HCT116 (cell line): ENCODE data around the gene SGMS1. TPM values are rescaled to one million over a fixed set of nuclear protein-coding genes. Genes with fewer than 3 reads are reported as not detected.

Source experiments
- ATAC-seq: fragments of 200-7000 bp; cut with Tn5 transposase; 2 replicates; pipeline ENCODE4 v1.9.1; 2020; ENCODE audit warnings: mild to moderate bottlenecking, moderate library complexity
- BruUV-seq: library from RNA; stranded (reverse); fragments of 400-500 nt; replicated peaks from 2 replicates; lab custom pipeline; 2021; lab: Mats Ljungman, UMichigan
- CTCF ChIA-PET: fragments of 300-600 bp; sonication (Branson Sonifier 250); formaldehyde crosslinking; loops from one replicate; lab custom pipeline; 2021; ENCODE audit warnings: antibody characterized with exemption; lab: Charles Lee
- POLR2A ChIA-PET: fragments of 300-600, 350-600 bp; sonication (Branson Sonifier 250); formaldehyde crosslinking; loops from one replicate; lab custom pipeline; 2021; ENCODE audit warnings: antibody characterized with exemption; lab: Charles Lee
- RAD21 ChIA-PET, 2 experiments: fragments of 300-600 bp; sonication (Branson Sonifier 250); formaldehyde crosslinking; loops; one replicate each; lab custom pipeline; 2023; ENCODE audit warnings: low total read pairs in 2 of 2; ENCODE audit not compliant: uncharacterized antibody in 2 of 2, unreplicated experiment in 2 of 2, low non-redundant PET in 1 of 2; lab: Charles Lee
- DNase-seq: peaks from one replicate; pipeline ENCODE4 v3.0.0-alpha.2; 2010; ENCODE audit warnings: low read depth, low spot score
- H2AFZ ChIP-seq: fragments of 200-600 bp; shearing (Covaris generic), sonication (generic); 2 replicates; pipeline ENCODE4 v1.6.1; 2017; ENCODE audit warnings: low read depth, mixed run types, mixed read lengths, antibody characterized with exemption, low read length; ENCODE audit not compliant: poor library complexity, severe bottlenecking
- H3K27ac ChIP-seq: 2 replicates; pipeline ENCODE4 v1.5.1; 2012; ENCODE audit warnings: low read depth, low read length
- H3K27me3 ChIP-seq: fragments of 200-600 bp; sonication (generic); 2 replicates; pipeline ENCODE4 v1.6.1; 2016; ENCODE audit warnings: mixed run types, low read length, mixed read lengths; ENCODE audit not compliant: insufficient read depth
- H3K36me3 ChIP-seq, 2 experiments: fragments of 200-500 bp in 1 of 2; fragments of 200-600 bp in 1 of 2; sonication (Bioruptor generic) in 1 of 2; sonication (generic) in 1 of 2; 2 replicates each; pipeline versions ENCODE4 v1.5.1 to v1.6.1; 2014 to 2016; ENCODE audit warnings: low read length in 2 of 2, inconsistent platforms in 1 of 2, mixed read lengths in 1 of 2, mixed run types in 1 of 2; ENCODE audit not compliant: insufficient read depth in 2 of 2, control insufficient read depth in 1 of 2
- H3K4me1 ChIP-seq, 2 experiments: fragments of 200-600 bp in 1 of 2; sonication (generic) in 1 of 2; 2 replicates each; pipeline versions ENCODE4 v1.5.1 to v1.6.1; 2012 to 2017; ENCODE audit warnings: low read length in 2 of 2, inconsistent platforms in 1 of 2, mild to moderate bottlenecking in 1 of 2, mixed read lengths in 1 of 2, mixed run types in 1 of 2, moderate library complexity in 1 of 2; ENCODE audit not compliant: insufficient read depth in 2 of 2, control insufficient read depth in 1 of 2
- H3K4me2 ChIP-seq: fragments of 200-600 bp; sonication (generic); 2 replicates; pipeline ENCODE4 v1.6.1; 2017; ENCODE audit warnings: mixed run types, low read length, mixed read lengths
- H3K4me3 ChIP-seq, 2 experiments: fragments of 200-600 bp in 1 of 2; sonication (generic) in 1 of 2; replicated peaks in 1 of 2; 2 replicates each; pipeline ENCODE4 v1.5.1; 2011 to 2016; ENCODE audit warnings: low read length in 2 of 2, control low read depth in 1 of 2, low read depth in 1 of 2, mild to moderate bottlenecking in 1 of 2, mixed read lengths in 1 of 2, mixed run types in 1 of 2
- H3K79me2 ChIP-seq: fragments of 200-600 bp; sonication (generic); 2 replicates; pipeline ENCODE4 v1.6.1; 2017; ENCODE audit warnings: mild to moderate bottlenecking, mixed run types, low read length, moderate library complexity, mixed read lengths; ENCODE audit not compliant: insufficient read depth
- H3K9ac ChIP-seq: fragments of 200-600 bp; sonication (generic); 2 replicates; pipeline ENCODE4 v1.6.1; 2016; ENCODE audit warnings: low read length, mixed read lengths
- H3K9me2 ChIP-seq: fragments of 200-600 bp; sonication (generic), shearing (Covaris generic); 2 replicates; pipeline ENCODE4 v1.6.1; 2017; ENCODE audit warnings: mixed run types, mild to moderate bottlenecking, moderate library complexity; ENCODE audit not compliant: insufficient read depth
- H3K9me3 ChIP-seq, 2 experiments: fragments of 200-500 bp in 1 of 2; fragments of 200-600 bp in 1 of 2; sonication (Bioruptor generic) in 1 of 2; sonication (generic) in 1 of 2; 2 replicates each; pipeline ENCODE4 v1.6.1; 2014 to 2017; ENCODE audit warnings: low read length in 2 of 2, mixed read lengths in 2 of 2, inconsistent platforms in 1 of 2, low read depth in 1 of 2, mild to moderate bottlenecking in 1 of 2, mixed run types in 1 of 2, moderate library complexity in 1 of 2; ENCODE audit not compliant: control insufficient read depth in 1 of 2, insufficient read depth in 1 of 2
- H4K20me1 ChIP-seq: fragments of 200-600 bp; sonication (generic), shearing (Covaris generic); 2 replicates; pipeline ENCODE4 v1.6.1; 2017; ENCODE audit warnings: mixed run types, mild to moderate bottlenecking, moderate library complexity; ENCODE audit not compliant: insufficient read depth
- ATF3 ChIP-seq: IDR thresholded peaks from 2 replicates; pipeline ENCODE4 v1.6.1; 2012
- CBX3 ChIP-seq: IDR thresholded peaks from 2 replicates; pipeline ENCODE4 v1.6.1; 2012; ENCODE audit warnings: low read depth
- CEBPB ChIP-seq: IDR thresholded peaks from 2 replicates; pipeline ENCODE4 v1.6.1; 2012; ENCODE audit warnings: low read depth
- CTCF ChIP-seq, 3 experiments: fragments of 200-600 bp in 1 of 3; sonication (generic) in 1 of 3; IDR thresholded peaks in 2 of 3; conservative IDR thresholded peaks in 1 of 3; 2 replicates each; pipeline ENCODE4 v1.5.1; 2012 to 2017; ENCODE audit warnings: low read depth in 2 of 3, low read length in 2 of 3, antibody characterized with exemption in 1 of 3, borderline replicate concordance in 1 of 3, control low read depth in 1 of 3, mild to moderate bottlenecking in 1 of 3, mixed read lengths in 1 of 3, mixed run types in 1 of 3, moderate library complexity in 1 of 3; ENCODE audit not compliant: insufficient read depth in 1 of 3
- EGR1 ChIP-seq: IDR thresholded peaks from 2 replicates; pipeline ENCODE4 v1.6.1; 2012; ENCODE audit warnings: low read depth
- ELF1 ChIP-seq: IDR thresholded peaks from 2 replicates; pipeline ENCODE4 v1.6.1; 2012; ENCODE audit warnings: low read depth, borderline replicate concordance
- EZH2 ChIP-seq: fragments of 200-600 bp; sonication (generic); IDR thresholded peaks from 2 replicates; pipeline ENCODE4 v1.6.1; 2017; ENCODE audit warnings: antibody characterized with exemption, mixed run types
- EZH2phosphoT487 ChIP-seq: fragments of 200-600 bp; IDR thresholded peaks from 2 replicates; pipeline ENCODE4 v1.6.1; 2018; ENCODE audit warnings: antibody characterized with exemption, borderline replicate concordance
- FOSL1 ChIP-seq: IDR thresholded peaks from 2 replicates; pipeline ENCODE4 v1.6.1; 2012; ENCODE audit warnings: low read depth
- JUND ChIP-seq: IDR thresholded peaks from 2 replicates; pipeline ENCODE4 v1.6.1; 2012
- MAX ChIP-seq: IDR thresholded peaks from 2 replicates; pipeline ENCODE4 v1.6.1; 2012
- POLR2A ChIP-seq: IDR thresholded peaks from 2 replicates; pipeline ENCODE4 v1.7.0; 2011; ENCODE audit warnings: borderline replicate concordance; ENCODE audit not compliant: insufficient read depth, insufficient read length; ENCODE audit errors: extremely low read depth
- RAD21 ChIP-seq: IDR thresholded peaks from 2 replicates; pipeline ENCODE4 v1.6.1; 2012; ENCODE audit warnings: low read depth, mild to moderate bottlenecking
- REST ChIP-seq: IDR thresholded peaks from 2 replicates; pipeline ENCODE4 v1.6.1; 2012; ENCODE audit warnings: low read depth
- SP1 ChIP-seq: IDR thresholded peaks from 2 replicates; pipeline ENCODE4 v1.6.1; 2012; ENCODE audit warnings: low read depth
- SRF ChIP-seq: IDR thresholded peaks from 2 replicates; pipeline ENCODE4 v1.6.1; 2012; ENCODE audit warnings: low read depth
- TCF7L2 ChIP-seq: IDR thresholded peaks from 2 replicates; pipeline ENCODE4 v1.7.0; 2011; ENCODE audit warnings: borderline replicate concordance, inconsistent platforms; ENCODE audit not compliant: insufficient read depth, insufficient read length; ENCODE audit errors: extremely low read depth
- YY1 ChIP-seq: IDR thresholded peaks from 2 replicates; pipeline ENCODE4 v1.6.1; 2011; ENCODE audit warnings: low read length, low read depth, moderate library complexity, mild to moderate bottlenecking; ENCODE audit not compliant: insufficient replicate concordance; ENCODE audit errors: extremely low read depth
- ZFX ChIP-seq: fragments of 450-650 bp; IDR thresholded peaks from 2 replicates; pipeline ENCODE4 v1.6.1; 2017
- intact Hi-C: fragments of 100-400 bp; cut with micrococcal nuclease; formaldehyde crosslinking; loops from 2 replicates; pipeline ENCODE4 v1.10.0; 2022
- total RNA-seq: library from RNA; stranded (reverse); gene quantifications from one replicate; pipeline ENCODE4 v1.2.1, GENCODE V29; 2021; ENCODE audit not compliant: unreplicated experiment

The SGMS1 gene
- total RNA-seq, 1 experiment from 2014 or later: 29.1 TPM

GRCh38 chr10:50607356-50607925 is 16.3 kb downstream of the SGMS1 start:
- BruUV-seq: no TSS peak
- ATAC-seq: no peak
- H3K4me1 ChIP-seq: peaks cover 10 to 11% of the 10 kb centered on the region in 2 experiments
- H2AFZ ChIP-seq: no peak overlapping the region
- no peaks in the 10 kb centered on the region for H3K9me2 ChIP-seq
- TF ChIP-seq SP1: no peak
- TF ChIP-seq FOSL1: no peak
- no peak for TF ChIP-seq JUND
- no peak for TF ChIP-seq EGR1
- TF ChIP-seq EZH2phosphoT487: no peak
- TF ChIP-seq RAD21: no peak
- no peak for TF ChIP-seq CBX3
- no peak for TF ChIP-seq TCF7L2
- TF ChIP-seq CEBPB: no peak
- no peak for TF ChIP-seq EZH2
- TF ChIP-seq POLR2A: no peak
- TF ChIP-seq ZFX: no peak
- TF ChIP-seq YY1: no peak
- no peak for TF ChIP-seq MAX
- TF ChIP-seq REST: no peak
- no peak for TF ChIP-seq ATF3
- TF ChIP-seq ELF1: no peak
- no peak for TF ChIP-seq SRF
- no peak for TF ChIP-seq CTCF (IDR thresholded peaks at IDR 0.05 in 2 of 3, conservative IDR thresholded peaks at IDR 0.05 in 1 of 3; ENCODE audit: borderline replicate concordance in 1 of 3, insufficient read depth in 1 of 3, low read depth in 2 of 3, low read length in 2 of 3)
- no peaks in the 10 kb centered on the region for H3K27me3 ChIP-seq
- H3K4me3 ChIP-seq: no peak overlapping the region
- CTCF ChIA-PET: no interaction called here
- no peaks in the 10 kb centered on the region for H3K9me3 ChIP-seq
- no peak overlapping the region for H3K27ac ChIP-seq
- DNase-seq: no peak
- no peaks in the 10 kb centered on the region for H4K20me1 ChIP-seq
- RAD21 ChIA-PET: no interaction called here
- intact Hi-C loops: no loop called here
- POLR2A ChIA-PET: no interaction called here
- peaks cover 26% of the 10 kb centered on the region; the same call in 1 of the 2 replicates for H3K79me2 ChIP-seq
- H3K9ac ChIP-seq: no peak overlapping the region
- H3K36me3 ChIP-seq: no peaks in the 10 kb centered on the region
- no peak overlapping the region for H3K4me2 ChIP-seq
